Stimulated activated CD8-positive, alpha-beta memory T cell treated with anti-CD3 and anti-CD28 coated beads, Interleukin-4, amount 100 ng/mL, for 48 hours (primary cell): ENCODE measurements around the gene PRDM15.

Experiments
- DNase-seq: peaks from one replicate; pipeline ENCODE4 v3.0.0-alpha.2; 2020

Gene PRDM15

DNA sequence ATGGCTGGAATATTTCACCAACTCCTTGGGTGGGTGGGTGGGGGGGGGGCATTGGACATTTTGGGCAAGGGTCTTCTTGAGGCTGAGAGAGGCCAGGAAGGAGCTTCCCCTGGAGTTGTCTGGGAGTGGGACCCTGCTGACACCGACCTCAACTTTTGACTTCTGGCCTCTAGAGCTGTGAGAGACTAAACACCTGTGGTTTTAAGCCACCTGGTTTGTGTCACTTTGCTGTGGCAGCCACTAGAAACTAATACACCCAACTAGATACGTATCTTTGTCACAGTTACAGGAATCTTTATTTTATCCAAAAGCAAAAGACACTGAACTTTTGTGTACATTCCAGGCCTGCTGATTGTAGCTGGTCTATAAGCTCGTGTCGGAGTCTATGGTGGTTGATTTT, 102.4 kb downstream of the PRDM15 start:
- DNase-seq: no peak

DNA sequence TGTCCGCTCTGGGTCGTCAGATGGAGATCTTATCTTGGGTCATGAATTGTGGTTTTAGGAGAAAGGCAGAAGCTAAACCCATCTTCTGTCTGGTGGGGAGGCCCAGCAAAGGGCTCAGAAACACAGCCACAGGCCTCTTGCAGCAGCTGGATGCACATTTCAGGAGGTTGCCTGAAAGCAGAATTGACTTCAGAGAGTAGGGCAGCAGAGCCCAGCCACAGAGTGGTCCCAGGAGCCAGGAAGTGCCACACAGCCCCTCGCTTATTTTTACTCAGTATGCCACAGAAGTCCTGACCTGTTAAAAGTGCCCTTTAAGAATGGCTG, 104.0 kb downstream of the PRDM15 start:
- no peak for DNase-seq

DNA sequence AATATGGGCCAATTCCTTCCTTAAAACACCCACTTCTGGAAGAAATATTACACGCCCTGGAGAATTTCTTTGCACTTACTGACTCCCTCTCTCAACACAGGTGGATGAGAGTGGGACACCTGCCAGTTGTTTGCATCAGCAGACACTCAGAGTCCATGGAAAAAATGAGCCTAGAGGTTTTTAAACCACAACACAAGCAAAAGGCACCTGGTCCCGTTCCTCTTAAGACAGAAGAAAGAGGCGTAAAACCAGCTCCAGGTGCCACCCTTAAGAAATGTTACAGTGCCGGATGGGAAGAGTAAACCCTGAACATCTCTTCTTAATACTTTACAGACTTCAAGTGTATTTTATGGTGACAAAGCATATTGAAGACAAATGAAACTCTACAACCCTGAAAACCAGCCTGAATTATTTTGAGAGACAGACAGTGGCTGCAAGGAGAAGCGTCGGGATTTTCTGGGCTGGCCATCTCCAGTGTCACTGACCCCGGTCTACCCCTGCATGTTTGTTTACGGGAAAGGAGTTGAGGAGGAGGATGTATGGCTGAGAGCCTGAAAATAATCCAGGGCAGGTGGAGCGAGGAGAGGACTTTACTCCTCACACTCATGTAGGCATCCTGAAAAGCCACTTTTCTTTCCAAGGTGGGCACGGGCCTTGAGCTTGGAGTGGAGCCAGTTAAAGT, 104.5 kb downstream of the PRDM15 start:
- DNase-seq: no peak

DNA sequence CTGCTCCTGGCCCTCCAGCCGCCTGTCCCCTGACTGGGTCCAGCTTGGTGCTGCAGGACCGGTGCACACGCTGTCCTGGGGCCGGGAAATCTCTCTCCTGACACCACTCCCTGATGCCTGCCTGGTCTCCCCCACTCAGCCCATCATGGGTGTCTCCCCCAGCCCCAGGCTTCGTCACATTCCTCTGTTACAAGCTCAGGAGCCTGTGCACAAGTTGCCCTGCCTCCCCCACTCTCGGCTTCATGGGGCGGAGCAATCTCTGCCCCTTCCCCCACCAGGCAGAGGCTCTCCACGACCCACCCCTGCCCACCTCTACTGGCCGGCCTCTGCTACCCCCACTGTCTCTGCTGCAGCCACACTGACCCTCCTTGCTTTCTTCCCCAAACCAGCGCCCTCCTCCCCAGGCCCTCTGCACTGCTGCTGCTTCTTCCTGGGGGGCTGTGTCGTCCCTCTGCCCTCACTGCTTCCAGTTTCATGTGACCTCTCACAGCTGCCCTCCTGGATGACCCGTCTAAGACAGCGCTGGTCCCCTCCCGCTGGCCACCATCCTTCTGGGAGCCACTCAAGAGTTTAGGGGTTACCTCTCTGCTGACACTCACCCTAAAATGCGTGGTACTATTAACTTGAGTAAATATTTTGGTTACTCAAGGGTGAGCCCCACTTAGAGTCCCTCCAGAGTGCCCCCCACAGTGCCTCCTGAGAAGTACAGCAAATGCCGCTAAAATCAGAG, 106.6 kb downstream of the PRDM15 start:
- DNase-seq: no peak

DNA sequence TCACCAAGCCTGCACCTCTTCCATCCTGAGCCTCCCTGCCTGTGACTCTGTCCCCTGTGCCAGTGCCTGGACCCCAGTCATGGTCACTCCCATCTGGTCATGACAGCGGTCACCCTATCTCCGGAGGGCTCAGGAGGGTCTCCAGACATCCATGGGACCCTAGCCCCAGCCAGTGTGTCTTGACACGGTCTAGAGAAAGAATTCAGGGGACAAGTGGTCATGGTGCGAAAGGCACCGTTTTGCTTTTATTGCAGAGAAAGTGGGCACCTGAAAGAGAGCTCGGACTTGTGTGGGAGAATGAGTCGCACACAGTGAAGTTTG, 107.6 kb downstream of the PRDM15 start:
- DNase-seq: no peak

DNA sequence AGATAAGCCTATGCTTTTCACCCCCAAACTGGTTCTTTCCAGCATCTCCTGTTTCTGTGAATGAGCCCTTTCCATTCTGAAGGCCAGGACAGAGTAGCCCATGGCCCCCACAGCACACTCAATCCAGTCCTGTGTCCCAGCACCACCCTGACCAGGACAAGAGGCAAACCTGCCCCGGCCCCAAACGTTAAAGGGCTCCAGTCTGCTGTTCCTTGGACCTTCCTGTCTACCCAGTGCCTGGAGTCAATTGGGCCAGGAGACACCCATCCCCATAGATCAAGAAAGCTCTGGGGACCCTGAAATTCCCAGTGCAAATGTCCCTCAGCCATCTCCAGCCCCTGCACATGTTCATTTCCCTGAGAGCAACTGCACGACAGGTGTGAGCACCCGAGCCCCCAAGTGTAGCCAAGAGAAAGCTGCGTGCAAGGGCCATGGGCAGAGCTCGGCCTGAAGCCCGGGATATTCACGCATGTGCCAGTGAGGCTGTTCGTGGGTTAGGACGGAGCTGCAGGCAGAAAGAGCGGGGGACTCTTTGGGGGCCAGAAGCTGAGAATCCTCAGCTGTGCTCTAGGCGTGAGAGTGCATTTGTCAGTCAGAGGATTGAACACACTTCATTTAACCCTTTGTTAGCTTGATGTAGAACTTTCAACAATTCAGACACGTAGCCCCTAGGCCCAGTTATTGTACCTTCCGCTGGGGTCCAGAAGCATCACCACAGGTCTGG, 108.1 kb downstream of the PRDM15 start:
- no peak for DNase-seq

DNA sequence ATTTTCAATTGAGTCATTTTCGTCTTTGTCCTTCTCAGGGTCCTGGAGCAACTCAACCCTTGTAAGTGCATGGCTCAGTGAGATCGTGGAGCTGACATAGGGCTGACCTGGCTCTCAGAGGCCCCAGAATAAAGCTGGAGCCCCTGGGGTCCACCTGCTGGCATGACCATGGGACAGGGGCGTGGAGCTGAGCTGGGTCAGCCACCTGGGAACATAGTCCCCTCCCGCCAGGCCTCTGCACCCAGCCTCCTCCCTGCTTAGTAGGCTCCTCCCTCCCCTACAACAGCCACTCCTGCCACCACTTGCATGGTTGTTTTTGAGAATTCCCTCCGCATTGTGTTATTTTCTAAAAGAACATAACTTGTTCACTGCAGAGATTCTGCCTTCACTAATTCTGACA, 109.2 kb downstream of the PRDM15 start:
- DNase-seq: no peak

DNA sequence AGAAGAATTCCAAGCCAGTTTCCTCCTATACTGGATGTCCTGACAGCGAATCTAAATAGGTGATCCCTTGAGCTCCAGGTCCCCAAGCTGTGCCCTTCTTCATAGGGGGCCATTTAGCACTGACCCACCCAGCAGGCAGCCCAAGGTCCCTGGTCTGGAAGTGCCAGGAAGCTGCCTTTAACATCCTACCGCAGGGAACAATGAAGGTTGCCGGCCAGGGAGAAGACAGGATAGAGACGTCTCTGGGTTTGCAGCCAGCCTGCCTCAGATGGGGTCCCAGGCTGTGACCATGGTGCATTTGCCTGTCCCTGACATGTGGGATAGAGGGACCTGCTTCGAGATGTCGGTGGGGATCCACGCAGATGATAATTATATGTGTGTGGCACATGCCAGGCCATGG, 109.6 kb downstream of the PRDM15 start:
- DNase-seq: no peak

DNA sequence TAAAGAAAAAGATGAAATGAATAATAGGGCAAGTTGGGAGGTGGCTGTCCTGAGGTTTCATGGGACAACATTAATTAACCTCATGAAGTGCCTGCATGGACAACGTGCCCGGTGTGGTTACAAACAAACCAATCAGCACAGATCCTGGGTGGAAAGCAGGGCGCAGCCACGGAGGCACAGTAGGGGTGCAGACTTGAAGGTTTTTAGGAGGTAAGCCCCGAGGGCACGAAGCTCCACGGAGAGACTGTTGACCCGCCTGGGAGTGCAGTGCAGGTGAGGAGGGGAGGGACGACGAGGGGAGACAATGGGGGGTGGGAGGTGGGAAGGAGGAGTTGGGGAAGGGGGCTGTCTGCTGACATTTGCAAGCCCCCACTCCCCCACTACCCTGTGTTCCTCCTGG, 110.0 kb downstream of the PRDM15 start:
- no peak for DNase-seq

DNA sequence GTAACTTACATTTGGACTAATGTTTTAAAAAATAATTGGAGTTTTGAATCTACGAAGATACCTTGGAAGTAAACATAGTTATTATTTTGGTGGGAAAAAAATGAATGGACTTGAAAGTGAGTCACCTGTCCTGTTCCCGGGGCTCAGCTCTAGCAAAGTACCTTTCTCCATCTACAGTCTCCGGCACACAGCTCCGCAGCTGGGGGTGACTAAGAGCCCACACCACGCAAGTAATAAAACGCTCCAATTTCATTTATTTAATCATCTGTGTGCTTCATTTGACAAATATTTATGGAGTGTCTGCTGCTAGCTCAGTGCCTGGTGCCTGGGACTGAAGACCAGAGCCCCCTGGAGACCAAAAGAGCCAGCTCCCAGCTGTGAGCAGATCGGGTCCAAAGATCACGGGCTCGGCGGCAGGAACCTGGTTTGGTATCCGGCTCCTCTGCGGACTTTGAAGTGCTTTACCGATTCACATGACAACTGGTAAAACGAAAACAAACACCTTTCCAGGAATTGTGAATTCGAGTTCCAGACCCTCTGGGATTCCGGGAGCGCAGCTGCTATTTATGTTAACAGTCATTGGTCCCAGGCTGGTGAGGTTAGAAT, 110.6 kb downstream of the PRDM15 start:
- no peak for DNase-seq

DNA sequence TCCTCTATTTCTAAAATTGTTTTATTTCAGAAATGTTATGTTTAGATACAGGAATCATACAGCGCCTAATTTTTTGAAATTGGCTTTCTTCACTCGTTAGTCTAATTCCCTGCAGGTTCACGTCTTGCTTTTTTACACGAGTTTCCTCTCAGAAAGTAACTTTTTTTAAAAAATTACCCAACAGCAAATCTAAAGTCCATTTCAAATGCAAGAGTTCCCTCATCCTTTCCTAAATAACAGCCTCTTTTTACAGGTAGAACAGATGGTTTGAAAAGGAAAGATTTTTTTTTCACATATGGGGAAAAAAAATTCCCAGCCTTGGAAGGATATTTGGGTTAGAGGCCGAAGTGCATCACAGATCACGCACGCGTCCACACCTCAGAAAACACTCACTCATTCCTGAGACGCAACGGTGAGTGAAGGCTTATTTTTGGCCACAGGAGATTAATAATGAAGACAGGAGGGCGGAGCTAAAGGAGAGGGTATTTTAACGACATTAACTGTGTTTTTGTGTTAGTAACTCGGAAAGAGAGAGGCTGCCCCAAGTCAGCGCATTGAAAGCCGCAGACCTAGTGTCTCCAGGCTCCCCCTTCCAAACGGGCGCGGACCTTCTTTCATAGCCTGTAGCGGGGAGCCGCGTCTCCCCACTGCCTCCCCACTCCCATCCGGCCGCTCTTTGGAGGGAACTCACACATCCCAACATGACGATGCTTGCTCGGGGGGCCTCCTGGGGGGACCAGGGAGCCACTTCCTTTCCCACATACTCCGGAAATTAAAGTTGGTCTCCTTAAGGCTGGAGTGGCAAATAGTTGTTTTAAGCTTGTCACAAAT, 111.3 kb downstream of the PRDM15 start:
- DNase-seq: no peak

DNA sequence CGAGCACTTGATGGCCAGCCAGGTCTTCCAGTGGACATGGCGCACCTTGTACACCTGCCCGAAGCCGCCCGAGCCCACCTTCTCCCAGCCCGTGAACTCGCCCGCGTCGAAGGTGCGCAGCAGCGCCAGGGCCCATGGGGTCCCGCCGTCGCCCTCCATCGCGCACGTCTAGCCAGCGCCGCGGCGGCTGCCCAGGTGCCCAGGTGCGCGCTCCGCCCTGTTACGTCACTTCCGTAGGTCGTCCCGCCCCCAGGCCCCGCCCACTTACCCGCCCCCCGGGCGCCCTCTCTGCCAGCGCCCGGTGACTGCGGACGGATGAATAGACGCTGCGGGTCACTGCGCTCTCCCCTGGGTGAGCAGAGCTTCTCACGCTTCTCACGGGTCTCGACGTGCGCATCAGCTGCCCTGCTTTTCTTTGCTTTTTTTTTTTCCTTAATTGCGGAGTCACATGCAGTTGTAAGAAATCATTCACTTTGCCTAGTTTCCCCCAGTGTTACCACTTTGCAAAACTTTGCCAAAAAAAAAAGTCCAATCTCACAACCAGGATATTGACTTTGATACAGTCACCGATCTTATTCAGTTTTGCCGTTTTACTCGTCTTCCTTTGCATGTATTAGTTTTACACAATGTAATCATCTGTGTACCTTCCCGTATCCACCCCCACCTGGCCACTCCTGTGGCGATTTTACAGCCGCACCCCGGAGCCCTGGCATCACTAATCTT, 112.1 kb downstream of the PRDM15 start, which contains the start of gene RIPK4:
TSS of gene RIPK4 (minus strand) at position 170 of the 723 bp plus-strand sequence. CDS start at position 159, 11 bp downstream.
- peak; percentile 79 for DNase-seq

DNA sequence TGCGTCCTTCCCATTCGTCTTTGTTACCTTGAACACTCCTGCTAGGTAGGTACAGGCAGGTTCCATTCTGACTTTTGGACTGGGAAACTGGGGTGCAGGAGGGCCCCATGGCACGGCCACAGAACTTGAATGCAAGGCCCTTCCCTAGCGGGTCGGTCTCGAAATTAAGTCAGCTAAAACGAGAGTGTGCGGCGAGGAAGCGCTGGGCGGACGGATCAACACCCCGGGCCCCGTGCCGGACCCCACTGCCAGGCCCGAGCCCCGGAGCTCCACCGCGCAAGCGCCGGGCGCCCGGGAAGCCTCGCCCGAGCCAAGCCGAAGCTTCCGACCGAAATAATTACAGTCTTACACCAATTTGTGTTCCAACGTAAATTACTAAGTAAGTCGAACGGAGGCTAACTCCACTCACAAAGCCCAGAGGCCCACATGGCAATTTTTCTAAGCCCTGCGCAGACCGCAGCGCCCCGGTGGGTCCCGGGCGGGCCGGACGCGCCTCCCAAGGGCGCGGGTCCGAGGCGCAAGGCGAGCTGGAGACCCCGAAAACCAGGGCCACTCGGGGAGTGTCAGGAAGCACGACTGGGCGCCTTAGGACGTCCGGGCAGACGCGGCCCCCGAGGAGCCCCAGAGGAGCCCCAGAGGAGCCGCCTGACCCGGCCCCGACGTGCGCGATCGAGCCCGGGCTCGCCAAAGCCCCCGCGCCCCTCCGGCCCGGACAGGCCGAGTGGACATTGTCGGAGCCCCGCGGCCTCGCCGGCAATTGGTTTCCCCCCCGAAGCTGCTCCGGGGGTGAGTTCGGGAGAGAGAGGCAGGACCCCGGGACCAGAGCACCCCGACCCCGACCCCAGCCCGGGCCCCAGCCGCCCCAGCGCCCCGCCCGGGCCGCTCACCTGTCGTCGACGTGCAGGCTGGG, 112.9 kb downstream of the PRDM15 start:
- no peak for DNase-seq

DNA sequence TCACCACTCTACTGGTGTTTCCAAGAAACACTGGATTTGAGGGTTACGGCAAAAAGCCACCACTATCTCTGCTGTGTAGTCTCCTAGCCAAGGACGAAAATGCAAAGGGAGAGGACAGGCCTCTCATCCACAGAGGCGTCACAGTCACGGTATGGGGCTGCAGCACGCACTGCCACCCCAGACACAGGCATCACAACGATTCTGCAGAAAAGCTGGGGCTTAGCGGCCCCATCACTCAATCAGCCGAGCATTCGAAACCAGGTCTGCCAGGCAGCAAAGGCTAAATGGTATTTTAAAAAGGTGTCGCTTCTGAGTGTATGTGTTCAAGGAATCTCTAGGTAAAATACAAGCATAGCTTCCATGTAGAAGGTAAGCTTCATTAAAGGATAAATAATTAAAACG, 113.7 kb downstream of the PRDM15 start:
- DNase-seq: no peak

DNA sequence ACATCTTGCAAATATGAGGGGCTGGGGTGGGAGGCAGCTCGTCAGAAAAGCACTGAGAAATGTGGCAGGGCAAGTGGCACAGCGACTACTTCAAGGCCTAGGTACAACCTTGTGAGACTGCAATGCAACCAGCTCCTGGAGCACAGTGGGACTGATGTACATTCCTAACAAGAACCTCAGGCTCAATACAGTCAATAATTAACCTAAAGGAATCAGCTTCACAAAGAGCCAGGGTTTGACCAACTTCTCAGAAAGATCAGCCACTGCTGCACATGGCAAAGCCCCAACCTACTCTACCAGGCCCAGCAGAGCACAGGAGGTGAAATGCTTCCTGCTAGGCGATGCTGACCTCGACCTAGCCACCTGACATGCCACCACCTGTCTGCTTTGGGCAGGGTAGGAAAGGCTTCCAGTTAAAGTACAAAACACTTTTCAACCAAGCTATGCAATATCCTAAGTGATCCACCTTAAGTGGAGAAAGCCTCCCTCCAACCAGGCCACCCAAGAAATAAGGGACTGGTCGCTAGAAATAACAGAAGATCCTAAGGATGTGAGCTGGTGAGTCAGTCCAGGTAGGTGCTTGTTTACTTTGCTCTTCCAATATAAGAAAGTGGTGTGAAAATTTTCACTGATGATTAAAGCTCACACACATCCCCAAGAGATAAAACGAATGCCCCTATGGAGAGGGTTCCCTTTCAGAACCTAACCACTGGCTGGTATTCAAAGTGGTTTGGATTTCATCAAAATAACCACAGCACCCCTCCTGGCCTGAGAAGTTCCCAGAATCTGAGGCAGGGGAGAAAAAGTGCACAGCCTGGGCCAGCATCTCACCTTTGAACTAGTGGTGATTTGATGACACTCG, 114.4 kb downstream of the PRDM15 start:
- DNase-seq: no peak

DNA sequence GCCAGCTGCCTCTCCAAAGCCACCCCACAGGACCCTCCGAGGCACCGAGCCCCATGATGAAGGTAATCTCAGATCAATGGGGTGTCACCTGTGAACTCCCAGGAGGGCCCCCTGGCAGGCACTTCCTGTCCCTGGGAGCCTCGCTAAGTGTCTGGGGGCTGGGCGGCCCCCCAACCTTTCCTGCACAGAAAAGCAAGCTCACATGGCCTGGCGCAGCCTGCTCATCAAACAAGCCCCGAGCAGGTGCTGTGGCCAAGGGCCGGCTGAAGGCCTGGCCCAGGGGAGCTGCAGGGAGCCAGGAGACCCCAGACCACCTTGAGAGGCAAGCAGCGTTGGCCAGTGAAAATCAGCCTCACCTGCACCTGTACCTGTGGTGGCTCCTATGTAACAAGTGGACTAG, 115.1 kb downstream of the PRDM15 start:
- no peak for DNase-seq

DNA sequence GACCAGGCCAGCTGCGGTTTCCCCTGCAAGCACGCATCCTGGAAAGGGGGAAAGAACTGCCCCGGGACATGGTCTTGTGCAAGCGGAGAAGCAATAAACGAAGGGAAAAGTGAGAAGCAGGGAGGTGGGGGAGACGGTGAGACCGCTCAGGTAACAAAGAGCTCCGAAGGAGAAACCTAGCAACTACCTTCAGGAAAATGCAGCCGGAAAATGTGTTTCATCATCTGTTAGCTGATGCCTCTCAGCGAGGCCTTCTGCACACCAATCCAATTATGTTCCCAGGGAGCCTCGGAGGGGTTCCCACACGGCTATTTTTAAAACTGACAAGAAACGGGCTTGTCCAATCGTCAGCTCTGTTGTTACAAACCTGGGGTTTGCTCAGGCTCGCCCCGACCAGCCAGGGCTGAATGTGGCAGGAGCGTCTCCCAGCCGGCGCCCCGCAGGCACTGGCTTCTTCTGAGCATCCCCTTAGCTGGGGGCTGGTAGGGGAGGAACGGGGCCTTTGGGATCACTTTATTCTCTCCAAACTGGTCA, 115.7 kb downstream of the PRDM15 start:
- DNase-seq: no peak

DNA sequence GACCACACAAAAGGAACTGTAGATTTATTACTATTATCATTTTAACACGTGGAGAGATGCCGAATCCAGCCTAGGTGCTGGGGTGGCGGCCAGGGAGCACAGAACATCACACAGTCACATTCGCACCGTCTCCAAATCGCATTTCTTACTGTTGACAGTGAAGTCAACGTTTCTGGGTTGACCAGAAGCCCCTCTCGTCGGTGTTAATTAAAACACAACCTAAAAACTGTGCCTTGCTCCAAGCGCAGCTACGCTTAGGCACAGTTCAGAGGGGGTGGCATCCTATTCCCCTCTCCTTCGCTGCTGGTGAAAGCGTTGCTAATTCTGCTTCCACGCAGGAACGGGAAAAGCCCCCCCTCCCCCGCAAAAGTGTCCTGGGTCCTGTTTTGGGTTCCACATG, 116.4 kb downstream of the PRDM15 start:
- DNase-seq: no peak

DNA sequence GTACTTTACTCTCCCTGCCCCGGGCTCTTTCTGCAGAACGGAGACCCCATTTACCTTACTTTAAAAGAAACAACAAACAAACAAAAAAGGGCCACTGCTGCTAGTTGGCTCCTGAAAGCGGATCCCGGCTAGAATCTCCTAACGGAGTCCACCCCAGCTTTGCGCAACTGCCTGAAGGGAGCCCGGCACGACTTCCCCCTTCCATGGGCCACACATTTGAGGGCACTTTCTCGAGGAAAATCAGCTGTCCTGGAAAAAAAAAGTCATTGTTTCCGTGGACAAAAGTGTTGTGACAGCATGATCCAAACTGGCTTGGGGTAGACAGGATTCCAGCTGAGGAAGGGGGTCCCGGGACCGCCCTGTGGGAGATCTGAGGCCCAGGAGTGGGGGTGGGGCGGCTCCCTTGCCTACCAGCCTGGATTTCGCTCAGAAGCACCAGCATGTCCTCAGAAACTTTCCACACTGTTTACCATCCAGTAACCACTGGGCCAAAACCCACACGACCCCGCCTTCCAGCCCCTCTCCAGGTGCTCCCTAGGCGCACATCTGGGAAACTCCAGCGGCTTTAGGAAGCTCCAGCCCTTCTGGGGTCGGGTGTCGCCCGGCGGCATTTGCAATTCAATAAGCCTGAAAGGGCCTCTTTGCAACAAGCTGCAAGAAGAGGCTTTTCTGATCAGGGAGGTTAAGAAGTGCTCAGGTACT, 117.1 kb downstream of the PRDM15 start:
- no peak for DNase-seq
